ENCODE data around the gene KPNA6. TPM values are rescaled to one million over a fixed set of nuclear protein-coding genes. Genes with fewer than 3 reads are reported as not detected.

The KPNA6 gene
- total and polyA plus RNA-seq, 9 of the 15 experiments (the other 6 are each of a cell fraction or from before 2014, with no cell fraction given): 20.1 to 54.6 (median 32.2) TPM

DNA sequence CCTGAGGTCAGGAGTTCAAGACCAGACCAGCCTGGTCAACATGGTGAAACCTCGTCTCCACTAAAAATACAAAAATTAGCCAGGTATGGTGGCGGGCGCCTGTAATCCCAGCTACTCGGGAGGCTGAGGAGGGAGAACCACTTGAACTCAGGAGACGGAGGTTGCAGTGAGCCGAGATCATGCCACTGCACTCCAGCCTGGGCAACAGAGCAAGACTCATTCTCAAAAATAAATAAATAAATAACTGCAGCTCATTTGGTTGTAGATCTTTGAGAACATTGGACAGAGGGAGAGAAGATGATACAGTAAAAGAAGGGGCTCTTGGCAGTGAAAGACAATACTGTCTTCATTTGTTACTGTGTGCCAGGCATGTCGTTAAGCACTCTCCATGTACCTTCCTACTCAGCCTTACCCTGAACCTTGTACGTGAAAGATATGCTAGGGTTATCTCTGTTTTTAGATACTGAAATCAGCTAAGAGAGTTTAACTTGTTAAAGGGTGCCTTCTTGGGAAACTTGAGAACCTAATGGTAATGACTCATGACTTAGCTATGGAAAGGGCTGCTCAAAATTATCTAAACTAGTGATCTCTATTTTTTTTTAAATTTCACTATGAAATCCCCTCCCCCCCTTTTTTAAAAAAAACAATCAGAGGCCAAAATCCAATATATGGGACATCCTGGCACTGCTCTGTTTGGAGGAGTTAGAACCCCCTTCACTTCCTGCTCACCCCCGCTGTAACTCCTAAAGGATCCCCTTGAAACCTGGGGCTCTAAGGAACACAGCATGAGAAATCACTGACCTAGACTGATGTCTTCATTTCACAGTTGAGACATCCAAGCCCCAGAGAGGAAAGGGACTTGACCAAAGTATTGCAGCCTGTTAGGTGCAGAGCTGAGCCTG lies 6.8 kb upstream of the KPNA6 start (continued):
- TF ChIP-seq TCF3 (CRISPR knock-in tag; IDR thresholded peaks at IDR 0.05) (no peak), ZNF24 (IDR thresholded peaks at IDR 0.05) (no peak), SMARCA5 (IDR thresholded peaks at IDR 0.05) (peak; percentile 71), PHF20 (IDR thresholded peaks at IDR 0.05; ENCODE audit: partially characterized antibody) (no peak), SMARCC2 (IDR thresholded peaks at IDR 0.05; ENCODE audit: low read depth) (peak; percentile 54; the same call in 1 of the 2 replicates), CTBP1 (IDR thresholded peaks at IDR 0.05; ENCODE audit: borderline replicate concordance) (peak; percentile 69; the same call in 1 of the 2 replicates), ARID1B (IDR thresholded peaks at IDR 0.05) (peak; percentile 73), BCOR (IDR thresholded peaks at IDR 0.05) (0 out of 2 replicates have a peak, but pooled peaks have one; percentile 20), JUN (IDR thresholded peaks at IDR 0.05; ENCODE audit: borderline replicate concordance, low read depth, low read length) (peak; percentile 85), JUN (CRISPR knock-in tag; IDR thresholded peaks at IDR 0.05; ENCODE audit: borderline replicate concordance) (no peak), PURB (CRISPR knock-in tag; IDR thresholded peaks at IDR 0.05; ENCODE audit: low read depth) (no peak), FOSL1 (tag; conservative IDR thresholded peaks at IDR 0.05) (peak; percentile 99), RFX7 (CRISPR knock-in tag; IDR thresholded peaks at IDR 0.05) (no peak)
- TF ChIP-seq, protein P1, sequence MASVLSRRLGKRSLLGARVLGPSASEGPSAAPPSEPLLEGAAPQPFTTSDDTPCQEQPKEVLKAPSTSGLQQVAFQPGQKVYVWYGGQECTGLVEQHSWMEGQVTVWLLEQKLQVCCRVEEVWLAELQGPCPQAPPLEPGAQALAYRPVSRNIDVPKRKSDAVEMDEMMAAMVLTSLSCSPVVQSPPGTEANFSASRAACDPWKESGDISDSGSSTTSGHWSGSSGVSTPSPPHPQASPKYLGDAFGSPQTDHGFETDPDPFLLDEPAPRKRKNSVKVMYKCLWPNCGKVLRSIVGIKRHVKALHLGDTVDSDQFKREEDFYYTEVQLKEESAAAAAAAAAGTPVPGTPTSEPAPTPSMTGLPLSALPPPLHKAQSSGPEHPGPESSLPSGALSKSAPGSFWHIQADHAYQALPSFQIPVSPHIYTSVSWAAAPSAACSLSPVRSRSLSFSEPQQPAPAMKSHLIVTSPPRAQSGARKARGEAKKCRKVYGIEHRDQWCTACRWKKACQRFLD (CRISPR knock-in tag; IDR thresholded peaks at IDR 0.05): peak; percentile 63; the same call in 1 of the 2 replicates
- TF ChIP-seq, protein P2, sequence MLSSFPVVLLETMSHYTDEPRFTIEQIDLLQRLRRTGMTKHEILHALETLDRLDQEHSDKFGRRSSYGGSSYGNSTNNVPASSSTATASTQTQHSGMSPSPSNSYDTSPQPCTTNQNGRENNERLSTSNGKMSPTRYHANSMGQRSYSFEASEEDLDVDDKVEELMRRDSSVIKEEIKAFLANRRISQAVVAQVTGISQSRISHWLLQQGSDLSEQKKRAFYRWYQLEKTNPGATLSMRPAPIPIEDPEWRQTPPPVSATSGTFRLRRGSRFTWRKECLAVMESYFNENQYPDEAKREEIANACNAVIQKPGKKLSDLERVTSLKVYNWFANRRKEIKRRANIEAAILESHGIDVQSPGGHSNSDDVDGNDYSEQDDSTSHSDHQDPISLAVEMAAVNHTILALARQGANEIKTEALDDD (IDR thresholded peaks at IDR 0.05): peak; percentile 99
- TF ChIP-seq, protein P3, sequence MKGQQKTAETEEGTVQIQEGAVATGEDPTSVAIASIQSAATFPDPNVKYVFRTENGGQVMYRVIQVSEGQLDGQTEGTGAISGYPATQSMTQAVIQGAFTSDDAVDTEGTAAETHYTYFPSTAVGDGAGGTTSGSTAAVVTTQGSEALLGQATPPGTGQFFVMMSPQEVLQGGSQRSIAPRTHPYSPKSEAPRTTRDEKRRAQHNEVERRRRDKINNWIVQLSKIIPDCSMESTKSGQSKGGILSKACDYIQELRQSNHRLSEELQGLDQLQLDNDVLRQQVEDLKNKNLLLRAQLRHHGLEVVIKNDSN (CRISPR knock-in tag; IDR thresholded peaks at IDR 0.05): peak; percentile 27; the same call in 1 of the 2 replicates
- TF ChIP-seq, protein P4, sequence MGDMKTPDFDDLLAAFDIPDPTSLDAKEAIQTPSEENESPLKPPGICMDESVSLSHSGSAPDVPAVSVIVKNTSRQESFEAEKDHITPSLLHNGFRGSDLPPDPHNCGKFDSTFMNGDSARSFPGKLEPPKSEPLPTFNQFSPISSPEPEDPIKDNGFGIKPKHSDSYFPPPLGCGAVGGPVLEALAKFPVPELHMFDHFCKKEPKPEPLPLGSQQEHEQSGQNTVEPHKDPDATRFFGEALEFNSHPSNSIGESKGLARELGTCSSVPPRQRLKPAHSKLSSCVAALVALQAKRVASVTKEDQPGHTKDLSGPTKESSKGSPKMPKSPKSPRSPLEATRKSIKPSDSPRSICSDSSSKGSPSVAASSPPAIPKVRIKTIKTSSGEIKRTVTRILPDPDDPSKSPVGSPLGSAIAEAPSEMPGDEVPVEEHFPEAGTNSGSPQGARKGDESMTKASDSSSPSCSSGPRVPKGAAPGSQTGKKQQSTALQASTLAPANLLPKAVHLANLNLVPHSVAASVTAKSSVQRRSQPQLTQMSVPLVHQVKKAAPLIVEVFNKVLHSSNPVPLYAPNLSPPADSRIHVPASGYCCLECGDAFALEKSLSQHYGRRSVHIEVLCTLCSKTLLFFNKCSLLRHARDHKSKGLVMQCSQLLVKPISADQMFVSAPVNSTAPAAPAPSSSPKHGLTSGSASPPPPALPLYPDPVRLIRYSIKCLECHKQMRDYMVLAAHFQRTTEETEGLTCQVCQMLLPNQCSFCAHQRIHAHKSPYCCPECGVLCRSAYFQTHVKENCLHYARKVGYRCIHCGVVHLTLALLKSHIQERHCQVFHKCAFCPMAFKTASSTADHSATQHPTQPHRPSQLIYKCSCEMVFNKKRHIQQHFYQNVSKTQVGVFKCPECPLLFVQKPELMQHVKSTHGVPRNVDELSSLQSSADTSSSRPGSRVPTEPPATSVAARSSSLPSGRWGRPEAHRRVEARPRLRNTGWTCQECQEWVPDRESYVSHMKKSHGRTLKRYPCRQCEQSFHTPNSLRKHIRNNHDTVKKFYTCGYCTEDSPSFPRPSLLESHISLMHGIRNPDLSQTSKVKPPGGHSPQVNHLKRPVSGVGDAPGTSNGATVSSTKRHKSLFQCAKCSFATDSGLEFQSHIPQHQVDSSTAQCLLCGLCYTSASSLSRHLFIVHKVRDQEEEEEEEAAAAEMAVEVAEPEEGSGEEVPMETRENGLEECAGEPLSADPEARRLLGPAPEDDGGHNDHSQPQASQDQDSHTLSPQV (IDR thresholded peaks at IDR 0.05): 0 out of 2 replicates have a peak, but pooled peaks have one; percentile 47
- TF ChIP-seq, protein P5, sequence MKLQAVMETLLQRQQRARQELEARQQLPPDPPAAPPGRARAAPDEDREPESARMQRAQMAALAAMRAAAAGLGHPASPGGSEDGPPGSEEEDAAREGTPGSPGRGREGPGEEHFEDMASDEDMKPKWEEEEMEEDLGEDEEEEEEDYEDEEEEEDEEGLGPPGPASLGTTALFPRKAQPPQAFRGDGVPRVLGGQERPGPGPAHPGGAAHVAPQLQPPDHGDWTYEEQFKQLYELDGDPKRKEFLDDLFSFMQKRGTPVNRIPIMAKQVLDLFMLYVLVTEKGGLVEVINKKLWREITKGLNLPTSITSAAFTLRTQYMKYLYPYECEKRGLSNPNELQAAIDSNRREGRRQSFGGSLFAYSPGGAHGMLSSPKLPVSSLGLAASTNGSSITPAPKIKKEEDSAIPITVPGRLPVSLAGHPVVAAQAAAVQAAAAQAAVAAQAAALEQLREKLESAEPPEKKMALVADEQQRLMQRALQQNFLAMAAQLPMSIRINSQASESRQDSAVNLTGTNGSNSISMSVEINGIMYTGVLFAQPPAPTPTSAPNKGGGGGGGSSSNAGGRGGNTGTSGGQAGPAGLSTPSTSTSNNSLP (IDR thresholded peaks at IDR 0.05; ENCODE audit: borderline replicate concordance, low read depth, low read length): peak; percentile 64; the same call in 1 of the 2 replicates
